Stimulated activated CD4-positive, alpha-beta T cell treated with anti-CD3 and anti-CD28 coated beads, TNF-alpha, amount 100 ng/mL, for 1 hour (primary cell): ENCODE data around the gene TIMM13.
"Not testable (repeated sequence)": the region's sequence is repeated elsewhere in the genome, so short reads cannot be mapped to it uniquely, and the experiment has no call there.

Source experiments
- DNase-seq, 3 donors: peaks; one replicate each; pipeline ENCODE4 v3.0.0-alpha.2; 2020; ENCODE audit warnings: low read depth in 3 of 3, low spot score in 1 of 3

The TIMM13 gene

GRCh38 chr19:2416321-2417097 is 10.9 kb downstream of the TIMM13 start:
- no peak for DNase-seq

GRCh38 chr19:2415973-2416319 is 11.4 kb downstream of the TIMM13 start:
- DNase-seq = no peak

GRCh38 chr19:2415281-2415972 is 12.0 kb downstream of the TIMM13 start:
- no peak for DNase-seq

GRCh38 chr19:2413629-2414028 is 13.8 kb downstream of the TIMM13 start:
- DNase-seq = no peak

- DNase-seq = no peak
These were observed 14.2 kb downstream of the TIMM13 start for GRCh38 chr19:2413159-2413558.

- no peak for DNase-seq
These were observed 14.9 kb downstream of the TIMM13 start for GRCh38 chr19:2412449-2412848.

- DNase-seq = no peak
These were observed 15.7 kb downstream of the TIMM13 start for GRCh38 chr19:2411709-2412108.

GRCh38 chr19:2410023-2410422 is 17.4 kb downstream of the TIMM13 start:
- DNase-seq = no peak

- no peak for DNase-seq
These were observed 18.0 kb downstream of the TIMM13 start for GRCh38 chr19:2409352-2409912.

- no peak for DNase-seq
These were observed 19.1 kb downstream of the TIMM13 start for GRCh38 chr19:2408247-2408646.

GRCh38 chr19:2399582-2399981 is 27.8 kb downstream of the TIMM13 start:
- DNase-seq = no peak

- no peak for DNase-seq
These were observed 28.6 kb downstream of the TIMM13 start for GRCh38 chr19:2398735-2399305.

- not testable (repeated sequence) for DNase-seq
These were observed 30.2 kb downstream of the TIMM13 start for GRCh38 chr19:2397173-2397572.

GRCh38 chr19:2395293-2395829 is 32.0 kb downstream of the TIMM13 start:
- not testable (repeated sequence) for DNase-seq

GRCh38 chr19:2394442-2395292 is 32.7 kb downstream of the TIMM13 start:
- DNase-seq = no peak

GRCh38 chr19:2394054-2394441 is 33.3 kb downstream of the TIMM13 start:
- no peak for DNase-seq

- DNase-seq = not testable (repeated sequence)
These were observed 34.5 kb downstream of the TIMM13 start for GRCh38 chr19:2392899-2393298.

- DNase-seq = no peak
These were observed 35.0 kb downstream of the TIMM13 start for GRCh38 chr19:2392366-2392765.

GRCh38 chr19:2391118-2391725 is 36.2 kb downstream of the TIMM13 start:
- peak in 1 of 3 donors; percentile 8 for DNase-seq

- DNase-seq = no peak
These were observed 37.8 kb downstream of the TIMM13 start for GRCh38 chr19:2389594-2389993.
